Neural progenitor cell (in vitro differentiated cells): ENCODE results near the gene VTI1A. TPM values are rescaled to one million over a fixed set of nuclear protein-coding genes. Genes with fewer than 3 reads are reported as not detected.

Experiments used
- DNase-seq: peaks from one replicate; pipeline ENCODE4 v3.0.0-alpha.2; 2016; ENCODE audit warnings: low spot score
- H2AFZ ChIP-seq: fragments of 200-600 bp; sonication (generic); replicated peaks from 2 replicates; pipeline ENCODE4 v1.6.1; 2016; ENCODE audit warnings: antibody characterized with exemption
- H3F3A ChIP-seq: fragments of 200-600 bp; sonication (generic); 2 replicates; pipeline ENCODE4 v1.6.1; 2016; ENCODE audit warnings: antibody characterized with exemption, low read depth
- H3K27ac ChIP-seq: fragments of 200-600 bp; sonication (generic); 2 replicates; pipeline ENCODE4 v1.5.1; 2016; ENCODE audit warnings: mild to moderate bottlenecking
- H3K27me3 ChIP-seq: fragments of 200-600 bp; sonication (generic); 2 replicates; pipeline ENCODE4 v1.6.1; 2016; ENCODE audit warnings: mild to moderate bottlenecking, moderate library complexity
- H3K36me3 ChIP-seq: fragments of 200-600 bp; sonication (generic); 2 replicates; pipeline ENCODE4 v1.5.1; 2016
- H3K4me1 ChIP-seq: fragments of 200-600 bp; sonication (generic); 2 replicates; pipeline ENCODE4 v1.6.1; 2016; ENCODE audit warnings: mixed run types
- H3K4me2 ChIP-seq: fragments of 200-600 bp; sonication (generic); 2 replicates; pipeline ENCODE4 v1.6.1; 2016
- H3K4me3 ChIP-seq: fragments of 200-600 bp; sonication (generic); 2 replicates; pipeline ENCODE4 v1.5.1; 2016
- H3K79me2 ChIP-seq: fragments of 200-600 bp; sonication (generic); 2 replicates; pipeline ENCODE4 v1.6.1; 2016; ENCODE audit warnings: low read depth
- H3K9ac ChIP-seq: fragments of 200-600 bp; sonication (generic); 2 replicates; pipeline ENCODE4 v1.6.1; 2016
- H3K9me3 ChIP-seq: fragments of 200-600 bp; sonication (generic); 2 replicates; pipeline ENCODE4 v1.5.1; 2016; ENCODE audit warnings: low read depth
- H4K20me1 ChIP-seq: fragments of 200-600 bp; sonication (generic); 2 replicates; pipeline ENCODE4 v1.6.1; 2016; ENCODE audit warnings: low read depth
- H3K27ac Mint-ChIP-seq: 3 replicates; pipeline ENCODE4 v1.8.0; 2021; ENCODE audit warnings: mixed read lengths
- H3K27me3 Mint-ChIP-seq: 2 replicates; pipeline ENCODE4 v1.8.0; 2022; ENCODE audit warnings: low read depth, mild to moderate bottlenecking, inconsistent platforms, moderate library complexity, mixed read lengths; ENCODE audit not compliant: insufficient read depth
- H3K36me3 Mint-ChIP-seq: 3 replicates; pipeline ENCODE4 v1.8.0; 2021; ENCODE audit warnings: mixed read lengths
- H3K4me1 Mint-ChIP-seq: 3 replicates; pipeline ENCODE4 v1.8.0; 2021; ENCODE audit warnings: mixed read lengths
- H3K4me3 Mint-ChIP-seq: 3 replicates; pipeline ENCODE4 v1.8.0; 2021; ENCODE audit warnings: mild to moderate bottlenecking, moderate library complexity, mixed read lengths
- H3K9me3 Mint-ChIP-seq: 3 replicates; pipeline ENCODE4 v1.8.0; 2020; ENCODE audit warnings: mixed read lengths
- CTCF ChIP-seq: fragments of 200-600 bp; sonication (generic); IDR thresholded peaks from 2 replicates; pipeline ENCODE4 v1.5.1; 2017; ENCODE audit warnings: antibody characterized with exemption, mild to moderate bottlenecking
- EZH2 ChIP-seq: fragments of 200-600 bp; sonication (generic); IDR thresholded peaks from 2 replicates; pipeline ENCODE4 v1.6.1; 2017; ENCODE audit warnings: antibody characterized with exemption, mild to moderate bottlenecking, moderate library complexity
- EZH2phosphoT487 ChIP-seq: fragments of 200-600 bp; sonication (generic); IDR thresholded peaks from 2 replicates; pipeline ENCODE4 v1.6.1; 2017; ENCODE audit warnings: antibody characterized with exemption
- total RNA-seq: library from RNA; depleted of rRNA; stranded (reverse); fragments of >200 nt; gene quantifications from 2 replicates; pipeline ENCODE4 v1.2.3, GENCODE V29; 2015; ENCODE audit warnings: low replicate concordance

Gene VTI1A
- total RNA-seq, 1 donor from 2014 or later, result 28.8 TPM

- Histone ChIP-seq H3K79me2 (no peaks in the 10 kb centered on the region), H3K36me3 (no peaks in the 10 kb centered on the region), H3K4me1 (peaks cover 30% of the 10 kb centered on the region), H3K9me3 (no peaks in the 10 kb centered on the region), H3K27me3 (no peaks in the 10 kb centered on the region), H3K9ac (no peak overlapping the region), H3K4me2 (no peak overlapping the region), H2AFZ (no peak overlapping the region), H3K27ac (no peak overlapping the region), H4K20me1 (no peaks in the 10 kb centered on the region), H3K4me3 (no peak overlapping the region), H3F3A (peaks cover 10% of the 10 kb centered on the region)
- Mint-ChIP-seq H3K4me1 (peaks cover 29% of the 10 kb centered on the region), H3K36me3 (peaks cover 4% of the 10 kb centered on the region), H3K4me3 (no peak overlapping the region), H3K9me3 (peaks cover 9% of the 10 kb centered on the region), H3K27me3 (peaks cover 12% of the 10 kb centered on the region), H3K27ac (no peak overlapping the region)
- TF ChIP-seq EZH2phosphoT487 (no peak), CTCF (no peak), EZH2 (no peak)
- no peak for DNase-seq
Observed at GRCh38 chr10:112839928-112840654, 393.1 kb downstream of the VTI1A start.

GRCh38 chr10:112841549-112841948, 394.5 kb downstream of the VTI1A start:
- Mint-ChIP-seq H3K36me3 (peaks cover 5% of the 10 kb centered on the region), H3K27me3 (peaks cover 12% of the 10 kb centered on the region), H3K9me3 (peaks cover 13% of the 10 kb centered on the region), H3K27ac (no peak overlapping the region), H3K4me1 (peaks cover 15% of the 10 kb centered on the region), H3K4me3 (no peak overlapping the region)
- Histone ChIP-seq H4K20me1 (no peaks in the 10 kb centered on the region), H2AFZ (no peak overlapping the region), H3K4me3 (no peak overlapping the region), H3K27me3 (no peaks in the 10 kb centered on the region), H3K36me3 (no peaks in the 10 kb centered on the region), H3K27ac (no peak overlapping the region), H3K79me2 (no peaks in the 10 kb centered on the region), H3K9ac (no peak overlapping the region), H3K9me3 (no peaks in the 10 kb centered on the region), H3K4me2 (no peak overlapping the region), H3F3A (peaks cover 6% of the 10 kb centered on the region), H3K4me1 (peaks cover 16% of the 10 kb centered on the region)
- no peak for TF ChIP-seq CTCF
- TF ChIP-seq EZH2, result no peak
- TF ChIP-seq EZH2phosphoT487, result no peak
- no peak for DNase-seq

- Histone ChIP-seq H3K9ac (no peak overlapping the region), H4K20me1 (no peaks in the 10 kb centered on the region), H3K36me3 (no peaks in the 10 kb centered on the region), H3K79me2 (no peaks in the 10 kb centered on the region), H3F3A (peaks cover 6% of the 10 kb centered on the region), H2AFZ (no peak overlapping the region), H3K27ac (no peak overlapping the region), H3K9me3 (peaks cover 3% of the 10 kb centered on the region), H3K4me3 (no peak overlapping the region), H3K27me3 (no peaks in the 10 kb centered on the region), H3K4me2 (no peak overlapping the region), H3K4me1 (peaks cover 16% of the 10 kb centered on the region)
- peaks cover 11% of the 10 kb centered on the region for H3K27me3 Mint-ChIP-seq
- H3K9me3 Mint-ChIP-seq, result peaks cover 20% of the 10 kb centered on the region
- TF ChIP-seq EZH2phosphoT487, result no peak
- TF ChIP-seq CTCF, result no peak
- no peak for TF ChIP-seq EZH2
- H3K27ac Mint-ChIP-seq, result no peak overlapping the region
- H3K4me1 Mint-ChIP-seq, result peaks cover 12% of the 10 kb centered on the region
- H3K36me3 Mint-ChIP-seq, result peaks cover 7% of the 10 kb centered on the region
- no peak overlapping the region for H3K4me3 Mint-ChIP-seq
- DNase-seq, result peak; percentile 38
Observed at GRCh38 chr10:112842832-112843360, 395.9 kb downstream of the VTI1A start.
